A673 (cell line): ENCODE measurements around the gene RYR1.

Experiments used
- CTCF ChIP-seq: fragments of 300-800, 200-600 bp; sonication (generic); conservative IDR thresholded peaks from 2 replicates; pipeline ENCODE4 v1.5.1; 2017; ENCODE audit warnings: low read depth, mild to moderate bottlenecking, antibody characterized with exemption, low read length, moderate library complexity, mixed read lengths
- EZH2 ChIP-seq: fragments of 200-600 bp; sonication (generic); IDR thresholded peaks from 2 replicates; pipeline ENCODE4 v1.6.1; 2017; ENCODE audit warnings: borderline replicate concordance, low read depth, mild to moderate bottlenecking, mixed read lengths, antibody characterized with exemption, low read length; ENCODE audit not compliant: poor library complexity, severe bottlenecking

GRCh38 chr19:38497907-38498306 lies 64.4 kb downstream of the RYR1 start:
- TF ChIP-seq EZH2 (no peak), CTCF (no peak)
